ENCODE data around the gene MOBP.

- TF ChIP-seq POLR2A (IDR thresholded peaks at IDR 0.05; ENCODE audit: extremely low read depth, insufficient read length), result no peak
- TF ChIP-seq MYC (IDR thresholded peaks at IDR 0.05; ENCODE audit: low read depth, low read length), result no peak
- no peak for TF ChIP-seq CTCF (IDR thresholded peaks at IDR 0.05; ENCODE audit: low read depth, low read length)
Observed at GRCh38 chr3:39491014-39491413, 23.5 kb downstream of the MOBP start.

Data from NB4 (cell line).